ENCODE measurements around the gene PARP16.

PARP16 gene

GRCh38 chr15:65287520-65287855, 805 bp upstream of the PARP16 start:
- no peak for TF ChIP-seq CTCF (IDR thresholded peaks at IDR 0.05; ENCODE audit: low read depth, low read length)
- Histone ChIP-seq H3K9me3 (no peaks in the 10 kb centered on the region), H3K4me1 (peaks cover 11% of the 10 kb centered on the region; the same call in 1 of the 2 replicates), H3K36me3 (0 out of 2 replicates have a peak, but pooled peaks cover 3% of the 10 kb centered on the region), H3K4me3 (ENCODE audit: low read depth, low read length) (no peak overlapping the region), H3K27me3 (no peaks in the 10 kb centered on the region)
- DNase-seq: no peak

DNA sequence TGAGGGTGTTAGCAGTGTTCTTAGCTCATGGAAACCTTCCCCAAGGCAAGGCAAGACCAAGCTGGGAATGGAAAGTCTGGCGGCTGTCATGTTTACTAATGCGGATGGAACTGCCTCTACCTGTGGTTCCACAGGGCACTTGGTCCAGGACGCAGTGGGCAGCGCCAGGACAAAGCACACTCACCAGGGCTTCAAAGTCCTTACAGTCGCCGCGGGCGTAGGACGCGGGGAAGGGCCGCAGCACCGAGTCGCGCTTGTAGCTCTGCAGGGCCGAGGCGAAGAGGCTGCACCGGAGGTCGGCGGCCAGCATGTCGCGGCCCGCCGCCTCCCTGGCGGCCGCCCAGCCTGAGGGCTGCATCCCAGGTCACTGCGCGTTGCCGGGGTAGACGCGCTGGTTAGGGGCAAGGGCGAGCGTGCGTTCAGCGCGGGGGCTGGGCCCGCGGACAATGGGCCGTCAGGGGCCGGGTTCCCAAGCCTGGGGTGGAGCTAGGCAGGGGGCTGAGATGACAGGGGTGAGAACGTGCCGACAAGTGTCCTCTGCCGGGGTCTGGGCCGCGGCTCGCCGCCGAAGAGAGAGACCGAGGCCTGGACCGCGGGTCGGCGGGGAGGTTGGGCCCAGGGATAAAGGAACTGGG, 497 bp downstream of the PARP16 start:
- Histone ChIP-seq H3K27me3 (no peaks in the 10 kb centered on the region), H3K36me3 (0 out of 2 replicates have a peak, but pooled peaks cover 3% of the 10 kb centered on the region), H3K9me3 (no peaks in the 10 kb centered on the region), H3K4me1 (peaks cover 11% of the 10 kb centered on the region; the same call in 1 of the 2 replicates), H3K4me3 (ENCODE audit: low read depth, low read length) (peak overlapping the region; percentile 74)
- no peak for TF ChIP-seq CTCF (IDR thresholded peaks at IDR 0.05; ENCODE audit: low read depth, low read length)
- no peak for DNase-seq

GRCh38 chr15:65285291-65286068, 1.2 kb downstream of the PARP16 start:
- peaks cover 11% of the 10 kb centered on the region; the same call in 1 of the 2 replicates for H3K4me1 ChIP-seq
- no peaks in the 10 kb centered on the region for H3K27me3 ChIP-seq
- H3K4me3 ChIP-seq (ENCODE audit: low read depth, low read length): peak overlapping the region; percentile 74
- H3K36me3 ChIP-seq: 0 out of 2 replicates have a peak, but pooled peaks cover 3% of the 10 kb centered on the region
- TF ChIP-seq CTCF (IDR thresholded peaks at IDR 0.05; ENCODE audit: low read depth, low read length): no peak
- DNase-seq: no peak
- no peaks in the 10 kb centered on the region for H3K9me3 ChIP-seq

- H3K27me3 ChIP-seq: no peaks in the 10 kb centered on the region
- no peaks in the 10 kb centered on the region for H3K4me1 ChIP-seq
- TF ChIP-seq CTCF (IDR thresholded peaks at IDR 0.05; ENCODE audit: low read depth, low read length): no peak
- H3K36me3 ChIP-seq: no peaks in the 10 kb centered on the region
- H3K9me3 ChIP-seq: no peaks in the 10 kb centered on the region
- H3K4me3 ChIP-seq (ENCODE audit: low read depth, low read length): no peak overlapping the region
- DNase-seq: no peak
These were observed 8.2 kb downstream of the PARP16 start for GRCh38 chr15:65278480-65278879.

DNA sequence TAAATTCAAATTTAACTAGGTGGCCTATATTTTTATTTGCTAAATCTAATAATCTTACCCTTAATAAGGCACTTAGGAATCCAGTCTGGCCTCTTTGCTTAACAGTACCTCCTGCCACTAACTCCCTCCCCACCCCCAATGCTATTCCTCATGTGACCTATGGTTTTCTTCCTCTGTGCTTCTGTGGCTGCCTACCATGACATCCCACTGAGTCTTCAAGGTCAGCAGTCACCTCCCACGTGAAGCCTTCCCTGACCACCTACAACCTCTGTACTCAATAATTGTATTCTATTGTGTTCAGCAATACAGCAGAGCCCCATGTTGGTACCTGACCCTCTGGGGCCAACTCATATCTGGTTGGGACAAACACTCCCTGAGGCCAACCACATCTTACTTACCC, 9.7 kb downstream of the PARP16 start:
- no peaks in the 10 kb centered on the region for H3K36me3 ChIP-seq
- no peaks in the 10 kb centered on the region for H3K27me3 ChIP-seq
- TF ChIP-seq CTCF (IDR thresholded peaks at IDR 0.05; ENCODE audit: low read depth, low read length): no peak
- DNase-seq: no peak
- no peaks in the 10 kb centered on the region for H3K9me3 ChIP-seq
- no peaks in the 10 kb centered on the region for H3K4me1 ChIP-seq
- H3K4me3 ChIP-seq (ENCODE audit: low read depth, low read length): no peak overlapping the region

- Histone ChIP-seq H3K4me3 (ENCODE audit: low read depth, low read length) (no peak overlapping the region), H3K4me1 (no peaks in the 10 kb centered on the region), H3K9me3 (no peaks in the 10 kb centered on the region), H3K27me3 (no peaks in the 10 kb centered on the region), H3K36me3 (peaks cover 1% of the 10 kb centered on the region)
- no peak for DNase-seq
- TF ChIP-seq CTCF (IDR thresholded peaks at IDR 0.05; ENCODE audit: low read depth, low read length): no peak
These were observed 11.0 kb downstream of the PARP16 start for GRCh38 chr15:65275728-65276126.
